ENCODE data around the gene SERGEF. TPM values are rescaled to one million over a fixed set of nuclear protein-coding genes. Genes with fewer than 3 reads are reported as not detected.

The SERGEF gene
- polyA plus RNA-seq, 1 of the 3 experiments (the other 2 are of a cell fraction), result 23.1 TPM

GRCh38 chr11:17777738-17778091, 235.1 kb downstream of the SERGEF start (continued):
- TF ChIP-seq USF2 (IDR thresholded peaks at IDR 0.05; ENCODE audit: borderline replicate concordance, low read depth, low read length), result no peak
- no peak for TF ChIP-seq RAD21 (IDR thresholded peaks at IDR 0.05; ENCODE audit: low read length)

DNA sequence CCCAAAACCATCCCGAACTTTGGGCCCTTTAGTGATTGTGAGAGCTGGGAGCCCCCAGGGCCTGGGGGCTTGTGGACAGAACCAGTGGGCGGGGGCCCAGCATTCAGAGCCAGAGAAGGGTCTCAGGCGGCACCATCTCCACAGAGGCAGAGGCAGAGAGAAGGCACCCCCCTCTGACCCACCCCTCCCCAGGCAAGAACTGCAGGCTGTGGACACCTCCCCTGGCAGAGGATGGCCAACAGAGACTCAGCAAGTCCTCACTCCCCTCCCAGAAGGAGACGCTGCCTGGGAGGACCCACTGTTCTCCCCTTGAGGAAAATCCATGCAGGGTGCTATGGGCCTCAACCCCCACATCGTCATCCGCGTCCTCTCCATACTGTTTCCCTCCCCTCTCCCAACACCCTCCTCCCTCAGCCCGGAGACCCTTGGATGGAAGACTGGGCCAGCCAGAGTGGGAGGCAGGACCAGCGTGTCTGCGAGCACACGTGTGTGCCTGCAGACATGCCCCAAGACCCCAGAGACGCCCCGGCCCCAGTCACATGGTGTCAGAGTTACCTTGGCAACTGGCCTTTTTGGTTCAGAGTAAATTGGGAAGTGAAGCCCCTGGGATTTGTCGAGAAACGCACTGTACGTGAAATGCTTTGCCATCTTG, 235.6 kb downstream of the SERGEF start:
- no peaks in the 10 kb centered on the region for H3K79me2 ChIP-seq (ENCODE audit: insufficient read depth)
- H4K20me1 ChIP-seq (ENCODE audit: insufficient read depth), result no peaks in the 10 kb centered on the region
- H3K9me3 ChIP-seq, result no peaks in the 10 kb centered on the region
- no peaks in the 10 kb centered on the region for H3K36me3 ChIP-seq (replicated peaks in 1 of 2; ENCODE audit: control insufficient read depth in 1 of 2, insufficient read depth in 2 of 2, low read length in 1 of 2)
- no peaks in the 10 kb centered on the region for H3K9me2 ChIP-seq
- POLR2A ChIA-PET, result no interaction called here
- H3K4me3 ChIP-seq (ENCODE audit: low read depth in 2 of 2, low read length in 1 of 2), result no peak overlapping the region
- WGBS (ENCODE audit: low lambda C conversion rate), result 83% methylated on average over 13 of the region's 16 CpGs
- no peak for DNase-seq
- H3K4me1 ChIP-seq (ENCODE audit: control insufficient read depth in 1 of 2, insufficient read depth in 2 of 2, low read depth in 1 of 2, low read length in 1 of 2), result no peaks in the 10 kb centered on the region
- TF ChIP-seq RAD21 (IDR thresholded peaks at IDR 0.05; ENCODE audit: low read length) (no peak), EZH2phosphoT487 (IDR thresholded peaks at IDR 0.05; ENCODE audit: borderline replicate concordance, low read depth) (no peak), IRF3 (IDR thresholded peaks at IDR 0.05; ENCODE audit: low read depth, low read length) (no peak)
- no peaks in the 10 kb centered on the region for H3F3A ChIP-seq (replicated peaks; ENCODE audit: insufficient read depth)
- CTCF ChIA-PET, result no interaction called here
- H3K27ac ChIP-seq (ENCODE audit: low read depth in 2 of 2, low read length in 1 of 2), result no peak overlapping the region
- H3K9ac ChIP-seq, result no peak overlapping the region
- no peaks in the 10 kb centered on the region for H3K27me3 ChIP-seq (ENCODE audit: insufficient read depth)
- H3K4me2 ChIP-seq, result no peak overlapping the region
- no peak overlapping the region for H2AFZ ChIP-seq (ENCODE audit: low read depth)

DNA sequence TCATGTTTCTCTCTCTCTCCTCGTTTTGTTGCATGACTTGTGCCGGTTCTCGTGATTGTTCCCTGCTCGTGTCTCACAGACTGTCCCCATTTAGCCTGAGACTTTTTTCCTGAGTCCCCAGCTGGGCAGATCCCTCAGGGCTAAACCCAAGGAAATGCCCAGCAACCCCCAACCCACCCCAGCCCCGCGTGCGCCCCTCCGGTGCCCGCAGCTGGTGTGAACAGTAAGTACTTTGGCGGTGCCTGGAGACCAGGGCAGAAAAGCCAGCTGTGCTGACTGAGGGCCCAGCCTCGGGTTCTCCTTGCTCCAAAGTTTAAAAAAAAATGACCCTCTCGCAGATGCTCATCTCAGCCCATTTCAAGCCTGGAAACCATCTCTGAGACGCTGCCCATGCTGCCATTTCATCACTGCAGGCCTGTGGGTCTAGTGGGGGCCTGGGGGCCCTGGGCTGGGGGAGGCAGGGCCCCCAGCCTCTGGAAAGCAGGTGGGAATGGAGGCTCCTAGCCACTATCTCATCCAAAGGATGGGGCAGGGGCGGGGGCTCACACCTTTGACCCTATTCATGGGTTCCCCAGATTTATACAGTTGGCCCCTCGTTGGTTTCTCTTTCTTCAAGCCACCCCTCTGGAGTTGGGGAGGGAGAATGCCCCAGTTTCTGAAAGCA, 236.5 kb downstream of the SERGEF start:
- Histone ChIP-seq H2AFZ (ENCODE audit: low read depth) (no peak overlapping the region), H3K4me1 (ENCODE audit: control insufficient read depth in 1 of 2, insufficient read depth in 2 of 2, low read depth in 1 of 2, low read length in 1 of 2) (no peaks in the 10 kb centered on the region), H3K4me3 (ENCODE audit: low read depth in 2 of 2, low read length in 1 of 2) (no peak overlapping the region), H3K4me2 (no peak overlapping the region), H4K20me1 (ENCODE audit: insufficient read depth) (no peaks in the 10 kb centered on the region), H3K79me2 (ENCODE audit: insufficient read depth) (no peaks in the 10 kb centered on the region), H3K36me3 (replicated peaks in 1 of 2; ENCODE audit: control insufficient read depth in 1 of 2, insufficient read depth in 2 of 2, low read length in 1 of 2) (no peaks in the 10 kb centered on the region), H3K9ac (no peak overlapping the region), H3K27ac (ENCODE audit: low read depth in 2 of 2, low read length in 1 of 2) (no peak overlapping the region), H3K9me2 (no peaks in the 10 kb centered on the region), H3K27me3 (ENCODE audit: insufficient read depth) (no peaks in the 10 kb centered on the region), H3F3A (replicated peaks; ENCODE audit: insufficient read depth) (no peaks in the 10 kb centered on the region), H3K9me3 (no peaks in the 10 kb centered on the region)
- CTCF ChIA-PET, result interaction anchor here (1.0 kb wide), 1 partner anchor 113 kb away, joined by 3 read pairs; no protein-coding TSS in a partner anchor
- no peak for DNase-seq
- TF ChIP-seq POLR2AphosphoS5 (IDR thresholded peaks at IDR 0.05; ENCODE audit: low read depth, low read length), result no peak
- no peak for TF ChIP-seq EZH2phosphoT487 (IDR thresholded peaks at IDR 0.05; ENCODE audit: borderline replicate concordance, low read depth)
- TF ChIP-seq MEF2A (IDR thresholded peaks at IDR 0.05; ENCODE audit: borderline replicate concordance, low read depth), result no peak
- no peak for TF ChIP-seq ELF1 (IDR thresholded peaks at IDR 0.05)
- TF ChIP-seq, protein P1, sequence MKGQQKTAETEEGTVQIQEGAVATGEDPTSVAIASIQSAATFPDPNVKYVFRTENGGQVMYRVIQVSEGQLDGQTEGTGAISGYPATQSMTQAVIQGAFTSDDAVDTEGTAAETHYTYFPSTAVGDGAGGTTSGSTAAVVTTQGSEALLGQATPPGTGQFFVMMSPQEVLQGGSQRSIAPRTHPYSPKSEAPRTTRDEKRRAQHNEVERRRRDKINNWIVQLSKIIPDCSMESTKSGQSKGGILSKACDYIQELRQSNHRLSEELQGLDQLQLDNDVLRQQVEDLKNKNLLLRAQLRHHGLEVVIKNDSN (IDR thresholded peaks at IDR 0.05; ENCODE audit: borderline replicate concordance, low read depth), result no peak
- TF ChIP-seq SMC3 (IDR thresholded peaks at IDR 0.05; ENCODE audit: low read depth, low read length), result no peak
- TF ChIP-seq IRF3 (IDR thresholded peaks at IDR 0.05; ENCODE audit: low read depth, low read length), result no peak
- TF ChIP-seq CTCF (IDR thresholded peaks at IDR 0.05), result no peak
- no peak for TF ChIP-seq RAD21 (IDR thresholded peaks at IDR 0.05; ENCODE audit: low read length)
- no peak for TF ChIP-seq NFIC (IDR thresholded peaks at IDR 0.05; ENCODE audit: borderline replicate concordance)
- TF ChIP-seq FOSL2 (IDR thresholded peaks at IDR 0.05; ENCODE audit: borderline replicate concordance, low read depth), result no peak
- no peak for TF ChIP-seq SIN3A (IDR thresholded peaks at IDR 0.05; ENCODE audit: borderline replicate concordance, low read depth, low read length)
- POLR2A ChIA-PET, result no interaction called here
- WGBS (ENCODE audit: low lambda C conversion rate), result 70% methylated on average over 15 of the region's 15 CpGs

Data from SK-N-SH (cell line).